ENCODE results near the gene CMAS. TPM values are rescaled to one million over a fixed set of nuclear protein-coding genes. Genes with fewer than 3 reads are reported as not detected.

The CMAS gene
- total and polyA plus RNA-seq, 2 of the 8 experiments (the other 6 are each of a cell fraction or from before 2014, with no cell fraction given), result 13.2 to 59.8 TPM

- TF ChIP-seq E2F6 (IDR thresholded peaks at IDR 0.05) (no peak; the same call in 1 of the 2 replicates), CEBPB (IDR thresholded peaks at IDR 0.05; ENCODE audit: low read depth, low read length) (no peak), SIX5 (IDR thresholded peaks at IDR 0.05; ENCODE audit: low read depth, low read length) (peak; percentile 30; the same call in 1 of the 2 replicates), TCF12 (IDR thresholded peaks at IDR 0.05; ENCODE audit: low read depth, low read length) (no peak), EZH2 (IDR thresholded peaks at IDR 0.05; ENCODE audit: low read depth, low read length, severe bottlenecking) (no peak), SP2 (IDR thresholded peaks at IDR 0.05; ENCODE audit: low read length) (no peak), USF2 (IDR thresholded peaks at IDR 0.05; ENCODE audit: low read length) (no peak), POLR2AphosphoS5 (IDR thresholded peaks at IDR 0.05; ENCODE audit: low read depth, low read length) (peak; percentile 83), SP4 (IDR thresholded peaks at IDR 0.05; ENCODE audit: low read length) (no peak), CREB1 (IDR thresholded peaks at IDR 0.05) (peak; percentile 61), KDM5A (IDR thresholded peaks at IDR 0.05; ENCODE audit: low read length) (no peak), GABPA (IDR thresholded peaks at IDR 0.05; ENCODE audit: borderline replicate concordance, insufficient read depth, low read length) (no peak), NANOG (IDR thresholded peaks at IDR 0.05; ENCODE audit: insufficient read depth, low read depth, low read length, poor library complexity, severe bottlenecking) (no peak), SUZ12 (IDR thresholded peaks at IDR 0.05; ENCODE audit: low read length) (no peak), TAF7 (optimal IDR thresholded peaks at IDR 0.05; ENCODE audit: borderline replicate concordance, low read depth, low read length) (no peak)
These were observed at the start of gene CMAS (continued) for GRCh38 chr12:22046090-22046967.
